Fibroblast of upper back skin (primary cell): Measurements from ENCODE around the gene PHF2.

ENCODE experiments used
- DNase-seq: peaks from one replicate; pipeline ENCODE4 v3.0.0-alpha.2; 2013

PHF2 gene

DNA sequence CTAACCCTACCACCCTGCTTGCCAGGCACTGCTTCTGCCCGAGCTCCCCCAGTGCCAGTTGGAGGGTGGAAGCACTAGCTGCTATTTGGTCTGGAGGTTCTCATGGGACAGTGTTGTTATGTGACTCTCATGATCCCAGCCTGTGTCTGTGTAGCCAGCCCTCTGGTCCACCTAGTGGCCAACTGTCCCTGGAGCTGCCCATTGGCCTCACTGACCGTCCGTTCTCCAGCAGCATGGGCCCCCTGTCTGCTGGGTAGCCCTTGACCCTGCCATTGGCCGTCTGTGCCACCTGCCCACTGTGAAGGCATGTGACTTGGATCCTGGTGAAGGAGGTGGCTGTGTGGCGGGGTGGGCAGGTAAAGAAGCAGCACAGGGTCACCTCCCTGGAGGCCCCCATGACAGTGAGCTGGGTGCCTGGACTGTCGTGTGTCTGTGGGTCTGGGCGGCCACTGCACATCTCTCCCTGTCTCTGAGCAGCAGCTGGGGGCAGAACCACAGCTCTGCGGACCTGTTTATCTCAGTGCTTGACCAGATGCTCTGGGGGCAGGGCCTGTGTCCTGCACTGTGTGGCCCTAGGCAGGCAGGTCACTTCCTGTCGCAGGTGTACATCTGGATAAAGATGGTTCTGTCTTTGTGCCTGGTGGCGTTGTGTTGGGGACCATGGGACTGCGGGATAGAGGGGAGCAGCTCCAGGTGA lies 11.4 kb downstream of the PHF2 start:
- no peak for DNase-seq

DNA sequence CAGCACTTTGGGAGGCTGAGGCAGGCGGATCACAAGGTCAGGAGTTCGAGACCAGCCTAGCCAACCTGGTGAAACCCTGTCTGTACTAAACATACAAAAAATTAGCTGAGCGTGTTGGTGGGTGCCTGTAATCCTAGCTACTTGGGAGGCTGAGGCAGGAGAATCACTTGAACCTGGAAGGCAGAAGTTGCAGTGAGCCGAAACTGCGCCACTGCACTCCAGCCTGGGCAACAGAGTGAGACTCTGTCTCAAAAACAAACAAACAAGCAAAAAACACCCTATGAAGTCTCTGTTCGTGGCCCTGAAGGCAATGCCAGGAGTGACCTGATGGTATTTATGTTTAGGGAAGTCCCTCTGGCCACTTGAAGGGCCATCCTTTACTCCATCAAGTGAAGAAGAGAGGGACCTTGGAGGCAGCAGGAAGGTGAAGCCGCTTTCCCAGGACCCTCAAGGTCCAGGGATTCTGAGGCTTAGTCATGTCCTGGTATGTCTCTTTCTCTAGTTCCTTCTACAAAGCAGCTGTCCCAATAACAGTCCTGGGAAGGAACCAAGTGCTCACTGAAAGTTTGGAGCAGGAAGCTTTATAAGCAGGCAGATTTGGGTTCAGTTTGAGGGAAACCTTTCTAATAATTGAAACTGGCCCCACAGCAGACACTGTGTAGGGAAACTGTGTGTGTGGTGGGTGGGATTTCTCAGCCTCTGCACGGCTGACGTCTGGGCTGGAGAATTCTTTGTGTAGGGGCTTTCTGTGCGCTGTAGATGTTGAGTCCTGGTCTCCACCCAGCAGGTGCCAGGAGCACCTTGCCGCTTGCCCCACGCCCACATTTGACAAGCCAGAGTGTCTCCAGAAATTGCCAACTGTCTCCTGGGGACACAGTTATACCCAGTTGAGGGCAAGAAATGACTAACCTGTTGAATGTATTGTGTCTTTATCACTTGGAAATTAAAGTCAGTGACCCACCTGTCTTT lies 12.5 kb downstream of the PHF2 start:
- DNase-seq = no peak

GRCh38 chr9:93589688-93590087 lies 13.3 kb downstream of the PHF2 start:
- peak; percentile 27 for DNase-seq

DNA sequence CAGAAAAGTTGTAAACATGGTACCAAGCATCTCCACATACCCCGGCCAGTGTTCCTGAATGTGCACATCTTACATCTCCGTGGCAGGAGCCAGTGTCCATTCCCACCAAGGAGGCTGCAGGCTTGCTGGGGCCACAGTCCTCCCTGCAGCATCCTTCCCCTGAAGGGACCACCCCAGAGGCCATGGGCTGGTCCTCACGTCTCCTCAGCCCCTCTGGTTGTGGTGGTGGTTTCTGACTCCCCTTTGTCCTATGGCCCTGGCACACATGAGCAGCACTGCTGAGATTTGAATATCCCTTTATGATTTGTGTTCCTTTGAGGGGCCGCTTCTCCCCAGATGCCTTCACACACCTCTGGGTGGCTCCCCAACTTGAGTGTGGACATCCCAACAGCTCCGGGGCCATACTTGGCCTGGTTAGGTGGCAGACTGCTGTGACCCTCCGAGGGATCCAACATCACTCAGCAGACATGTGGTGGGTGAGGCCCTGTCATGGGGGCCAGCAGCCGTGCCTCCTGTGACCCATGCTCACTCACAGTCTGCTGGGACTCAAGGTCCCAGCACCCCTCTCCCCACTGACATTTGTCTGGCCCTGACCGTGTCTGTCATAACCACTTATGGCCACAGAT lies 14.3 kb downstream of the PHF2 start:
- no peak for DNase-seq

GRCh38 chr9:93591301-93592007 lies 15.1 kb downstream of the PHF2 start:
- no peak for DNase-seq

DNA sequence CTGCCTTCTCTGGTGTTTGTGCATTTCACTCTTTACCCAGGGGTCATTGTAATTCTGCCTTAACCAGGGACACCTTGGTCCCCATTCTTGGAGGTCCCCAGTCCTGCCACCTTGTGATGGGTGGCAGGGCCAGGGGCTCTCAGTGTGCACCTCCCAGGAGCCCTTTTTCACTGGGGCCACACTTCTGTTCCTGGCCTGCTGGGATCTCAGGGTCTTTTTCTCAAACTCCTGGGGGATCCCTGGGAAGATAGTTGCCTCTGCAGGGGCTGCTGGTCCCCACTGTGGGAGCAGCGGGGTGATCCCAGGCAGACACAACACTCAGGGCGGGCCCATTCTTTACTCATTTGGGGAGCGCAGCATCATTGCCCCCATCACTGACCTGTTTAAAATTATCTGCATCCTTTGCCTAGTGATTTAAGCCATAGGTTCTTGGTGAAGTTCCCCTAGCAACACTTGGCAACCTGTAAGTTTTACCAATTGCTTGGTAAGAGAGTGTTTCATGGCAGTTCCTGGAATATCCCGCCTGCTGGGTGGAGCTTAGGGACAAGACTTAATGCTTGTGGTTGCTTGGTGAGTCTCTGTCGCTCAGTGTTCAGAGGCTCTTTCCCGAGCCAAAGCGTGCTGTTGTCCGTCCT lies 15.7 kb downstream of the PHF2 start:
- no peak for DNase-seq

GRCh38 chr9:93592643-93593021 lies 16.2 kb downstream of the PHF2 start:
- DNase-seq = no peak

GRCh38 chr9:93593144-93593658 lies 16.8 kb downstream of the PHF2 start:
- DNase-seq = no peak

DNA sequence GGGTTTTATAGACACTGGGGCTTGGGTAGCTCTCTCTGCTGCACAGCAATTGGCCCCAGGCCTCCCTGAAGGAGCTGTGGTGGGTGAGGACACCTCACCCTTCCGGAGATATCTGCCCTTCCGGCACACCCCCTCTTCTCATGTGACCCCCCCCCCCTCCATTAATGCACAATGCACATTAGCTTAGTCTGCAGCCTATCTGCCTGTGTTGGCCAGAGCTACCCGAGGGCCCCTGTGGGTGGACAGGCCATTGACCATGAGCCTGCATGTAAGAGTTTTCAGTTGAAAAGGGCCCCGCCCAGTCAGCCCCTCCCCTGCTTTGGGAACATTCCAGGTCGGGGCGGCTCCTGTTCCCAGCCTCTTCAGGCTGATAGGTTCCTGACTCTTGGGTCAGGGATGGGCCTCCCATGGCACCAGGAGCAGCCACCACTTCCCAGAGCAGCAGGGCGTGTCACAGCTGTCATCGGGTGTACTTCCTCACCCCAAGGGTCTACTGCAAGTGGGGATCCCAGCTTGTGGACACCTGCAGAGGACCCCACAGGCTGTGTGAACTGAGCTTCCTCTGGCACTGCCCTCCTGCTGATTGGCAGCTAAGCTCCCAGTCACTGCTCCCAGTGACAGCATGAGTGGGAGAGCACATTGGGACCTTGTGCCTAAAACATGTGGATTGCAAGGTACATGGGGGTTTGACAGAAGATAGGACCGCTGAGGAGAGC lies 17.8 kb downstream of the PHF2 start:
- no peak for DNase-seq

DNA sequence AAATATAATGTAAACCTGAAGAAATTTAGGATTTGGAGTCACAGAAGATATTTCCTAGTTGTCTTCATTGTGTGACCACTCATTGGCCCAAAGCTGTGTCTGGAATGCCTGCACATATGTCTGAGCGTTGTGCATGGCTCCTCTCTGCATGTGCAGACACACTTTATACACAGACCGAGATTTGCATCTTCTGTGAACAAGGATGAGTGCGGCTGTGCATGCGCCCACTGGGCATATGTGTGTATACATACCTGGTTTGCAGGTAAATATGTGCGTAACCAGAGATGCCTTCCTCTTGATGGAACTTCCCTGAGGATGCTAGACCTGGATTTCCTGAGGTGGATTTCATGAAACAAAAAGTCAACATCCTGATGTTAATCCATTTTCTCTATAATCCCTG lies 19.1 kb downstream of the PHF2 start:
- DNase-seq = no peak

DNA sequence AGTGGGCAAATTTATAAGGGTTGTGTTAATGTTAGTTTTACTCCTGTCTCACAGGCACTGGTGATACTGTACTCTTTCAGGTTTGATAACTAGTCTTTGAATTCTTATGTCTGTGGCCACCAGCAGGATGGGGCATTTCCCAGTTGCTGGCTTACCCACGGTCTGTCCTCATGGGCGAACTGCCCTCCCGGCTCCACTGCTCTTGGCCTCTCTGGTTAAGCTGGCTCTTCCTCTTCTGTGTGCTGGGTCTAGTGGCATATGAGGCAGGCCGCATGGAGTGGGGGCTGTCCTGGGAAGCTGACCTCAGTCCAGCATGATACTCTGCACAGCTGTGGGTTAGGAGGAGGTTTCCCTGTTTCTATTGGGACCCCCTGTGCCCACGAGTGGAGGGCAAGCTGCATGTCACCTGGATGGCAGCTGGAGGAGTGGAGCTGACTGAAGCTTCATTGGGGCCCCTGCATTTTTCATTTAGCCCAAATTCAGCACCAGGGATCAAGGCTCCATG lies 19.5 kb downstream of the PHF2 start:
- DNase-seq = no peak

DNA sequence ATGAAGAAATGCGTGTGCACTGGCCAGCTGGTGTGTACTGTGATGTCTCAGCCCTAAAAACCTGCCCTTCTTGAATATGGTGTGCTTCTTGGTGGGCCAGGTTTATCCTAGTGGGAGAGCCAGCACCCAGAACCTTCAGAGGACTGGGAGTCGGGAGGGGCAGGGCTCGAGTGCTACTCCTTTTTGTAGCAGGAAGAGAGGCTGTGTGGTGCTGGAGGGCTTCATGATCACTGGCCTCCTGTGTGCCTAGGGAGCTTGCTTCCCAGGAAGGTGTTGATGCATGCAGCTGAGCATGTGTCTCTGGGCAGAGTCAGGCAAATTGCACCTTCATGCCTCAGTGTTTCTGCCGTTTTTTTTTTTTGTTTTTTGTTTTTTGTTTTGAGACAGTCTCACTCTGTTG lies 20.0 kb downstream of the PHF2 start:
- no peak for DNase-seq

GRCh38 chr9:93597142-93597706 lies 20.8 kb downstream of the PHF2 start:
- no peak for DNase-seq

DNA sequence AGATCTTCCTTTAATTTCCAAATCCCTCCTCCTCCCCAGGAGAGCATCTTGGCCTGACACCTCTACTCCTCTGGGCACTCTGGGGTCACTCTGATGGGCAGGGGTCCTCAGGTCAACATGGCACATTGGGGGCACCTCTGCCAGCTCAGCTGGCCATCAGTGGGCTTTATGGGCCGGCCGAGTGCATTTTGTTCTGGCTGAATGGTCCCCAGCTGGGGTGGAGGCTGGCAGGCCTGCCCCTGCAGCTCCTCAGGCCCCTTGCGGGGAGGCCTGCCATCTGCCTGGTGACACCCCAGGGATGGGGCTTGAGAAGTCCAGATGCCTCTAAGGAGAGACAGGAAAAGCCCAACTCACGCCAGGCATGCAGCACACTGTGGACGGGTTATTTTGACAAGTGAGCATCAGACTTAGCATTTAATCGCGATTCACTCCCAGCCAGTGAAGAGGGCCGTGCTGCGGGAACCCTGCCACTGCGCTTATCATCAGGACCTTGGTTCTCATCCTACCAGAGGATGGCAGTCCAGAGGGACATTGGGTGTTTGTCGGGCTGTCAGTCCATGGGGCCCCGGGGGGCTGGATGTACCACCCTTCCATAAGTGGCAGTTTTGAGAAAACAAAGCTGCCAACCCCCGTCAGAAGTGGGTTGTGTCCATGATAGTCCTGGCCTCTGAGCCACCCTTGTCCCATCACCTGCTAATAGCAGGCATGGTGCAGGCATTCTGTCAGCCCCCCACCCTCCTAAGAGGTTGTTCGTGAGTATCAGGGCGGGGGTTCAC lies 21.7 kb downstream of the PHF2 start:
- DNase-seq = no peak

DNA sequence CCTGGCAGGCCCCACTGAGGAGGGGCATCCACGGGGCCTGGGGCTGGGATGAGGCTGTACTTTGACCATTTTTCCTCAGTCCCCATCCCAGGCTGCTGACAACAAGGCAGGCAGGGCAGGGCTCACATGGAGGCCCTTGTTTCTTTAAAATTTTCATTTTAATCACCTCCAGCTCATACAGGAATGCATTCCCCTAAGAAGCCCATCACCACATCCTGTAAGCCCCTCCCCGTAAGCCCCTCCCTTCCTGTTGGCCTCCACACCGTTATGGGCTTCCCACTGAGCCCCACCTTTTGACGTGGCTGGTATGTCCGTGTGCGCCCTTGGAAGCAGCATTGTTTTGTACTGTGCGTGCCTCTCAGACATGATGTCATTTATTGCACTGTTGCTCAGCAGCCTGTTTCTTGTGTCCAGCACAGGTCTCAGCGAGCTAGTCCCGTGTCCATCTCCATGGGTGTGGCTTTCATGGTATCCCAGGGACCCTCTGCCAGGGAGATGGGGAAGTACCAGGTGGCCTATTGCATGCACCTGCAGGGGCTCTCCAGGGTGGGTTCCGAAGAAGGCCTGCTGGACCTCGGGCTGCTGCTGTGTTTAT lies 22.4 kb downstream of the PHF2 start:
- DNase-seq = peak; percentile 45

- DNase-seq = no peak
Observed at GRCh38 chr9:93599571-93600403, 23.4 kb downstream of the PHF2 start.

DNA sequence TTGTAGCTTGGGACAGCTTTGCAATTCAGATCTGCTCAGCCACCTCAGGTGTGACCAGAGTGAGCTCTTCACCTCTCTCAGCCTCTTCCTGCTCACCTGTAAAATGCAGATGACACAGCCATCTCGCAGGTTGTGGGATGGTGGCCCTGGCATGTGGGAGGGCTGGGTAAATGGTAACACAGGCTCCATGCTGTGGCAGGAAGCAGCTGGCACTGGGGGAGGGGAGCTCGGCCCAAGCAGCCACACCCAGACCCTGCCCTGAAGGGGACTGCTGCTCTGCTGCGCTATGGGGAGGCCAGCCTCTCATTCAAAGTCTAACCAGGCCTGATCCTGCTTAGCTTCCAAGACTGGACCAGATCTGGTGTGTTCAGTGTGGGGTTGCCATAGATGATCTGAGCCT lies 24.1 kb downstream of the PHF2 start:
- DNase-seq = no peak

DNA sequence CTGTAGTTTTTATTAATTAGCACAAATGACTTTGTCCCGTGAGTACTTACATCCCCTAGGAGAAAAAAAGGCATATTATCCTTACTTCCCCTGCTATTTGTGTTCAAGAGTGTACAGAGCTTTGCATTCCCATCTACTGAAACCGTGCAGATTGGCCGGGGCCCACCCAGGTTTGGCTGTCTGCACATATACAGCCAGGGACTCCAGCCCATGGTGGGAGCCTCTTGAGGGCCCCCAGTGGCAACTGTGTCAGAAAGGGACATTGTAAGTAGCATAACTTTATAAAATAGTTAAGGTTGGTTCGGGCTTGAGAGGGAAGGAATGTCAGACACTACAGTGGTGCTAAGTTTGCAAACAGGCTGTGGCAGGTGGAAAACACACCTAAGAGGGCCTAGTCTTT lies 24.7 kb downstream of the PHF2 start:
- DNase-seq = no peak

GRCh38 chr9:93601666-93602065 lies 25.3 kb downstream of the PHF2 start:
- no peak for DNase-seq
